GM18526 (cell line): ENCODE results near the gene NFATC2IP.
A peak's percentile ranks its signal among the peaks of the same experiment; 100 is the strongest.

Source experiments
- POLR2A ChIP-seq: IDR thresholded peaks from 3 replicates; pipeline ENCODE4 v1.6.1; 2011; ENCODE audit not compliant: insufficient read length; ENCODE audit errors: extremely low read depth

The NFATC2IP gene

GRCh38 chr16:28938721-28939120 lies 12.0 kb upstream of the NFATC2IP start:
- TF ChIP-seq POLR2A, result no peak

GRCh38 chr16:28943281-28943680 lies 7.5 kb upstream of the NFATC2IP start:
- TF ChIP-seq POLR2A, result no peak

- no peak for TF ChIP-seq POLR2A
Observed at GRCh38 chr16:28946681-28947080, 4.1 kb upstream of the NFATC2IP start.

- no peak for TF ChIP-seq POLR2A
Observed at GRCh38 chr16:28951410-28951943, 740 bp downstream of the NFATC2IP start.

GRCh38 chr16:28958216-28958615 lies 7.5 kb downstream of the NFATC2IP start:
- no peak for TF ChIP-seq POLR2A

GRCh38 chr16:28958836-28959235 lies 8.1 kb downstream of the NFATC2IP start:
- no peak for TF ChIP-seq POLR2A

GRCh38 chr16:28964072-28964471 lies 13.3 kb downstream of the NFATC2IP start:
- no peak for TF ChIP-seq POLR2A

- TF ChIP-seq POLR2A, result no peak
Observed at GRCh38 chr16:28964496-28964895, 13.8 kb downstream of the NFATC2IP start.

GRCh38 chr16:28967156-28967555 lies 16.4 kb downstream of the NFATC2IP start:
- no peak for TF ChIP-seq POLR2A

- no peak for TF ChIP-seq POLR2A
Observed at GRCh38 chr16:28974007-28974436, 23.3 kb downstream of the NFATC2IP start.

- peak; percentile 83 for TF ChIP-seq POLR2A
Observed at GRCh38 chr16:28974437-28975157, 23.9 kb downstream of the NFATC2IP start, which contains the start of gene SPNS1. TSS of gene SPNS1 (plus strand) at chr16:28974778. CDS start at chr16:28975152, 374 bp downstream.

GRCh38 chr16:28975158-28975599 lies 24.4 kb downstream of the NFATC2IP start:
- no peak for TF ChIP-seq POLR2A

- TF ChIP-seq POLR2A, result no peak
Observed at GRCh38 chr16:28977703-28978662, 27.2 kb downstream of the NFATC2IP start.

GRCh38 chr16:28980929-28981328 lies 30.2 kb downstream of the NFATC2IP start:
- no peak for TF ChIP-seq POLR2A

GRCh38 chr16:28981517-28981916 lies 30.8 kb downstream of the NFATC2IP start:
- no peak for TF ChIP-seq POLR2A
